ENCODE data around the gene ELSPBP1.

Gene ELSPBP1

GRCh38 chr19:48023011-48023410 is 28.6 kb downstream of the ELSPBP1 start:
- H3K36me3 ChIP-seq (ENCODE audit: insufficient read depth, insufficient read length, low read length), result no peaks in the 10 kb centered on the region
- H3K27me3 ChIP-seq (ENCODE audit: insufficient read depth, insufficient read length), result no peaks in the 10 kb centered on the region
- H3K4me1 ChIP-seq (ENCODE audit: insufficient read depth, insufficient read length), result no peaks in the 10 kb centered on the region
- no peak for TF ChIP-seq SUZ12 (IDR thresholded peaks at IDR 0.05; ENCODE audit: extremely low read depth, insufficient read depth, insufficient read length)
- TF ChIP-seq YY1 (IDR thresholded peaks at IDR 0.05; ENCODE audit: insufficient read depth, insufficient read length), result no peak
- no peak for TF ChIP-seq ZNF274 (IDR thresholded peaks at IDR 0.05; ENCODE audit: low read depth, low read length)
- no peak for DNase-seq (ENCODE audit: low read depth, low spot score)
- H3K4me3 ChIP-seq (ENCODE audit: insufficient read length, low read depth), result no peak overlapping the region
- no peaks in the 10 kb centered on the region for H3K9me3 ChIP-seq (ENCODE audit: insufficient read depth, low read length)
- H3K9ac ChIP-seq (ENCODE audit: insufficient read length, low read depth), result no peak overlapping the region

GRCh38 chr19:48023518-48023917 is 29.1 kb downstream of the ELSPBP1 start:
- Histone ChIP-seq H3K27me3 (ENCODE audit: insufficient read depth, insufficient read length) (no peaks in the 10 kb centered on the region), H3K36me3 (ENCODE audit: insufficient read depth, insufficient read length, low read length) (no peaks in the 10 kb centered on the region), H3K4me1 (ENCODE audit: insufficient read depth, insufficient read length) (no peaks in the 10 kb centered on the region), H3K9me3 (ENCODE audit: insufficient read depth, low read length) (no peaks in the 10 kb centered on the region), H3K4me3 (ENCODE audit: insufficient read length, low read depth) (no peak overlapping the region), H3K9ac (ENCODE audit: insufficient read length, low read depth) (no peak overlapping the region)
- no peak for TF ChIP-seq SUZ12 (IDR thresholded peaks at IDR 0.05; ENCODE audit: extremely low read depth, insufficient read depth, insufficient read length)
- TF ChIP-seq YY1 (IDR thresholded peaks at IDR 0.05; ENCODE audit: insufficient read depth, insufficient read length), result no peak
- no peak for TF ChIP-seq ZNF274 (IDR thresholded peaks at IDR 0.05; ENCODE audit: low read depth, low read length)
- no peak for DNase-seq (ENCODE audit: low read depth, low spot score)

GRCh38 chr19:48025480-48025879 is 31.0 kb downstream of the ELSPBP1 start:
- DNase-seq (ENCODE audit: low read depth, low spot score), result no peak
- H3K36me3 ChIP-seq (ENCODE audit: insufficient read depth, insufficient read length, low read length), result no peaks in the 10 kb centered on the region
- no peak overlapping the region for H3K9ac ChIP-seq (ENCODE audit: insufficient read length, low read depth)
- H3K4me1 ChIP-seq (ENCODE audit: insufficient read depth, insufficient read length), result no peaks in the 10 kb centered on the region
- H3K9me3 ChIP-seq (ENCODE audit: insufficient read depth, low read length), result no peaks in the 10 kb centered on the region
- TF ChIP-seq SUZ12 (IDR thresholded peaks at IDR 0.05; ENCODE audit: extremely low read depth, insufficient read depth, insufficient read length), result no peak
- TF ChIP-seq ZNF274 (IDR thresholded peaks at IDR 0.05; ENCODE audit: low read depth, low read length), result no peak
- TF ChIP-seq YY1 (IDR thresholded peaks at IDR 0.05; ENCODE audit: insufficient read depth, insufficient read length), result no peak
- no peaks in the 10 kb centered on the region for H3K27me3 ChIP-seq (ENCODE audit: insufficient read depth, insufficient read length)
- no peak overlapping the region for H3K4me3 ChIP-seq (ENCODE audit: insufficient read length, low read depth)

- Histone ChIP-seq H3K4me3 (ENCODE audit: insufficient read length, low read depth) (no peak overlapping the region), H3K9ac (ENCODE audit: insufficient read length, low read depth) (no peak overlapping the region), H3K36me3 (ENCODE audit: insufficient read depth, insufficient read length, low read length) (no peaks in the 10 kb centered on the region), H3K27me3 (ENCODE audit: insufficient read depth, insufficient read length) (no peaks in the 10 kb centered on the region), H3K9me3 (ENCODE audit: insufficient read depth, low read length) (no peaks in the 10 kb centered on the region), H3K4me1 (ENCODE audit: insufficient read depth, insufficient read length) (no peaks in the 10 kb centered on the region)
- TF ChIP-seq SUZ12 (IDR thresholded peaks at IDR 0.05; ENCODE audit: extremely low read depth, insufficient read depth, insufficient read length) (no peak), ZNF274 (IDR thresholded peaks at IDR 0.05; ENCODE audit: low read depth, low read length) (no peak), YY1 (IDR thresholded peaks at IDR 0.05; ENCODE audit: insufficient read depth, insufficient read length) (no peak)
- DNase-seq (ENCODE audit: low read depth, low spot score), result no peak
These were observed 35.0 kb downstream of the ELSPBP1 start for GRCh38 chr19:48029431-48029830.

- Histone ChIP-seq H3K4me1 (ENCODE audit: insufficient read depth, insufficient read length) (no peaks in the 10 kb centered on the region), H3K9ac (ENCODE audit: insufficient read length, low read depth) (no peak overlapping the region), H3K9me3 (ENCODE audit: insufficient read depth, low read length) (no peaks in the 10 kb centered on the region), H3K4me3 (ENCODE audit: insufficient read length, low read depth) (no peak overlapping the region), H3K27me3 (ENCODE audit: insufficient read depth, insufficient read length) (no peaks in the 10 kb centered on the region), H3K36me3 (ENCODE audit: insufficient read depth, insufficient read length, low read length) (no peaks in the 10 kb centered on the region)
- no peak for DNase-seq (ENCODE audit: low read depth, low spot score)
- no peak for TF ChIP-seq YY1 (IDR thresholded peaks at IDR 0.05; ENCODE audit: insufficient read depth, insufficient read length)
- TF ChIP-seq ZNF274 (IDR thresholded peaks at IDR 0.05; ENCODE audit: low read depth, low read length), result no peak
- no peak for TF ChIP-seq SUZ12 (IDR thresholded peaks at IDR 0.05; ENCODE audit: extremely low read depth, insufficient read depth, insufficient read length)
These were observed 35.6 kb downstream of the ELSPBP1 start for GRCh38 chr19:48030073-48030472.

- TF ChIP-seq ZNF274 (IDR thresholded peaks at IDR 0.05; ENCODE audit: low read depth, low read length) (no peak), YY1 (IDR thresholded peaks at IDR 0.05; ENCODE audit: insufficient read depth, insufficient read length) (no peak), SUZ12 (IDR thresholded peaks at IDR 0.05; ENCODE audit: extremely low read depth, insufficient read depth, insufficient read length) (no peak)
- no peak overlapping the region for H3K4me3 ChIP-seq (ENCODE audit: insufficient read length, low read depth)
- H3K4me1 ChIP-seq (ENCODE audit: insufficient read depth, insufficient read length), result no peaks in the 10 kb centered on the region
- DNase-seq (ENCODE audit: low read depth, low spot score), result no peak
- H3K27me3 ChIP-seq (ENCODE audit: insufficient read depth, insufficient read length), result no peaks in the 10 kb centered on the region
- H3K9me3 ChIP-seq (ENCODE audit: insufficient read depth, low read length), result peaks cover 11% of the 10 kb centered on the region; the same call in 1 of the 2 replicates
- no peak overlapping the region for H3K9ac ChIP-seq (ENCODE audit: insufficient read length, low read depth)
- H3K36me3 ChIP-seq (ENCODE audit: insufficient read depth, insufficient read length, low read length), result no peaks in the 10 kb centered on the region
These were observed 39.2 kb downstream of the ELSPBP1 start for GRCh38 chr19:48033604-48034003.

- peaks cover 11% of the 10 kb centered on the region; the same call in 1 of the 2 replicates for H3K9me3 ChIP-seq (ENCODE audit: insufficient read depth, low read length)
- no peaks in the 10 kb centered on the region for H3K36me3 ChIP-seq (ENCODE audit: insufficient read depth, insufficient read length, low read length)
- H3K27me3 ChIP-seq (ENCODE audit: insufficient read depth, insufficient read length), result no peaks in the 10 kb centered on the region
- no peak for TF ChIP-seq SUZ12 (IDR thresholded peaks at IDR 0.05; ENCODE audit: extremely low read depth, insufficient read depth, insufficient read length)
- TF ChIP-seq YY1 (IDR thresholded peaks at IDR 0.05; ENCODE audit: insufficient read depth, insufficient read length), result no peak
- TF ChIP-seq ZNF274 (IDR thresholded peaks at IDR 0.05; ENCODE audit: low read depth, low read length), result no peak
- no peak for DNase-seq (ENCODE audit: low read depth, low spot score)
- H3K9ac ChIP-seq (ENCODE audit: insufficient read length, low read depth), result no peak overlapping the region
- no peaks in the 10 kb centered on the region for H3K4me1 ChIP-seq (ENCODE audit: insufficient read depth, insufficient read length)
- no peak overlapping the region for H3K4me3 ChIP-seq (ENCODE audit: insufficient read length, low read depth)
These were observed 42.3 kb downstream of the ELSPBP1 start for GRCh38 chr19:48036765-48037164.

All from NT2/D1 (cell line).